ENCODE results near the gene SEC14L6.
"Not testable (repeated sequence)": the region's sequence is repeated elsewhere in the genome, so short reads cannot be mapped to it uniquely, and the experiment has no call there.

The SEC14L6 gene

DNA sequence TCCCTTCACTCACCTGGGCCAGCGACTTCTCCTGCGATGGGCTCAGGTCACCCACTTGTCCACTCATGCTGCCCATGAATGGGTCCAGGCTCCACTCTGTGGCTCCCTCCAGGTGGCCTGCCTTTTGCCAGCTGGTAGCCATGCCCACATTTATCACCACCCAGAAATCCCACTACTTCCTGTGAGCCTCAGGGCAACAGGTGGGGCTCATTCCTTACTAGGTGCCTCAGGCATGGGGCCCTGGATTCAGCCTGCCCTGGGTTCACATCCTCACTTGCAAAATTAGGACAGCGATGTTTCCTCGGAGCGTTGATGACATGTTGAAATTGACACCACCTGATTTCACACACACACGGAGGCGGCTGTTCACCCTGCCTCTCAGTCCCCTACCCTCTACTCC lies at the start of gene SEC14L6:
Gene SEC14L6 (minus strand): TSS at position 126 of the 400 bp plus-strand sequence. CDS start 59 bp downstream, at position 67.
- DNase-seq (ENCODE audit: extremely low read depth, low read depth), result no peak
- H3K4me3 ChIP-seq (replicated peaks; ENCODE audit: low read depth, low read length), result no peak within 1 kb of the TSS
- TF ChIP-seq, protein P1, sequence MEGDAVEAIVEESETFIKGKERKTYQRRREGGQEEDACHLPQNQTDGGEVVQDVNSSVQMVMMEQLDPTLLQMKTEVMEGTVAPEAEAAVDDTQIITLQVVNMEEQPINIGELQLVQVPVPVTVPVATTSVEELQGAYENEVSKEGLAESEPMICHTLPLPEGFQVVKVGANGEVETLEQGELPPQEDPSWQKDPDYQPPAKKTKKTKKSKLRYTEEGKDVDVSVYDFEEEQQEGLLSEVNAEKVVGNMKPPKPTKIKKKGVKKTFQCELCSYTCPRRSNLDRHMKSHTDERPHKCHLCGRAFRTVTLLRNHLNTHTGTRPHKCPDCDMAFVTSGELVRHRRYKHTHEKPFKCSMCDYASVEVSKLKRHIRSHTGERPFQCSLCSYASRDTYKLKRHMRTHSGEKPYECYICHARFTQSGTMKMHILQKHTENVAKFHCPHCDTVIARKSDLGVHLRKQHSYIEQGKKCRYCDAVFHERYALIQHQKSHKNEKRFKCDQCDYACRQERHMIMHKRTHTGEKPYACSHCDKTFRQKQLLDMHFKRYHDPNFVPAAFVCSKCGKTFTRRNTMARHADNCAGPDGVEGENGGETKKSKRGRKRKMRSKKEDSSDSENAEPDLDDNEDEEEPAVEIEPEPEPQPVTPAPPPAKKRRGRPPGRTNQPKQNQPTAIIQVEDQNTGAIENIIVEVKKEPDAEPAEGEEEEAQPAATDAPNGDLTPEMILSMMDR (IDR thresholded peaks at IDR 0.05; ENCODE audit: low read depth, low read length, missing control alignments), result no peak

DNA sequence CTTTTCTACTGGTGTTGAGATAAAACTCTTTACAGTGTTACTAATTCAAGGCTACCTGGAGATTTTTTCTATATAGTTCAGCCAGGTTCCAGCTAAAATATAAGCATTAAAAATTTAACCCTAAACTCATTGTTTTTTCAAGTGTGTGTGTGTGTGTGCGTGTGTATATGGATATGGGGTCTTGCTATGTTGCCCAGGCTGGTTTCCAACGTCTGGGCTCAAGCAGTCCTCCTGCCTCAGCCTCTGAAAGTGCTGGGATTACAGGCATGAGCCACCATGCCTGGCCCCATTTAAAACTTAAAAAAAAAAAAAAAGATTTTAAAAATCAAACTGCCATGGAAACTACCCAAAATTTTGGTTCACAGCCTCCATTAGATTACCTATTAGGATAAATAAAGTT lies 49.7 kb upstream of the SEC14L6 start:
- TF ChIP-seq, protein P1 (IDR thresholded peaks at IDR 0.05; ENCODE audit: low read depth, low read length, missing control alignments), result no peak
- H3K4me3 ChIP-seq (replicated peaks; ENCODE audit: low read depth, low read length), result no peak overlapping the region
- no peak for DNase-seq (ENCODE audit: extremely low read depth, low read depth)

DNA sequence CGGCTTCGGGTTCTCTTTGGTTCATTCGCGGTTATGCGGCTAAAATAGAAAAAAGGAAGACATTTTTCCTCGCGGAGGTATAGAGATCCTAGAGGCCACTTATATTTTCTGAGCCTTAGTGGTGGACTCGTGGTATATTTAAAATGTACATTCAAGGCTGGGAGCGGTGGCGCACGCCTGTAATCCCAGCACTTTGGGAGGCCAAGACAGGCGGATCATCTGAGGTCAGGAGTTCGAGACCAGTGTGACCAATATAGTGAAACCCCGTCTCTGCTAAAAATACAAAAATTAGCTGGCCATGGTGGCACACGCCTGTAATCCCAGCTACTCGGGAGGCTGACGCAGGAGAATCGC lies 45.8 kb upstream of the SEC14L6 start:
- DNase-seq (ENCODE audit: extremely low read depth, low read depth); H3K4me3 ChIP-seq (replicated peaks; ENCODE audit: low read depth, low read length): not testable (repeated sequence)

DNA sequence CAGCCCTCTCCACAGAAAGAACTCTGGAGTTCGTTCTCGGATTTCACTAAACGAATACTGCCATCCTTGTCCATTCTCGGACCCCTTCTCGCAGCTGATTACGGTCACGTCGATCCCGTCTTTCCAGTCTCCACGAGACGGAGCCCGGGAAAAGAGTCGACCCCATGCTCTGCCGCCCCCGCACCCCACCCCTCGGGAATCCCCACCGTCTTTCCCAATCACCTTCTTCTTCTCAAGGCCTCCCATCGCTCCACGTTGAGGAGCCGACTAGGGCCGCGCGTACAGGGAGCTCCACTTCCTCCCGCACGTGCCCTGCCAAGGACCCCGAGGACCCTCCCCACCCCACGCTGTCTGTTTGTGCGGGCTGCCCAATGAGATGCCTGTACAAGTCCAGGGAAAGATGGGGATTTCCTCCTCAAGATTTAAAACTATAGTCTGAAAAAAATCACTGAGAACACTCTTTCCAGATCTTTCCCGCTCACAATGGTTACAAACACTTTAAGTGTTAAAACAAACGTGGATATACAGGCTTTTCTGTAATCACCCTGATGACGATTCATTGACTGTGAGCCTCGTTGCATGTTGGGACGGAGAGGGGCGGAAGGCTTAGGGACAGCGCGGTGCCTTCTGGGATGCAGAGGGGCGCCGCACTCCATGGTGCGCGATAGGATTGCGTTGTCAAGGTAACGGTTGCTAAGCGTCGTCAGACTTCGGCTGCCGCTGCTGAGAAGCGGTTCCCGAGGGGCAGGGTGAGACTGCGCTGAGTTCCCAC lies 45.2 kb upstream of the SEC14L6 start, which contains the start of gene PES1:
Gene PES1 (minus strand): TSS at position 323 of the 772 bp plus-strand sequence. CDS start 77 bp downstream, at position 246.
- peak; percentile 96 for DNase-seq (ENCODE audit: extremely low read depth, low read depth)
- TF ChIP-seq, protein P1 (IDR thresholded peaks at IDR 0.05; ENCODE audit: low read depth, low read length, missing control alignments), result no peak

DNA sequence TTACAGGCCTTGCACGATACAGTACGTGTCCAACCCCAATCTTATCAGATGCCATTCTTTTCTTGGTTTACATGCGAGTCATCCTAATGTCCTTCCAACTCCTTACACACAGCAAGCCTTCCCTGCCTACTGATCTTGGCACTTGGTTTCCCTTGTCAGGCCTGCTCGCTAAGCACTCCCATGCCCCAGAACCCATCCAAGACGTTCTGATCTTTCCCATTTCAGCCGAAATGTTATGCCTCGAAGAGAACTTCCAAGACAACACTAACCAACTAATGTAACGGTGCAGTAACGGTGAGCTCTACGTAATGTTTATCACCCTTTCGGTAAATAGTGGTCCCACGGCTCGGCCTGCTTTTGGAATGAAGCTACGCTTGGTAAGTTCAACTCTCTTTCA lies 44.6 kb upstream of the SEC14L6 start:
- H3K4me3 ChIP-seq (replicated peaks; ENCODE audit: low read depth, low read length), result peak overlapping the region; percentile 98
- DNase-seq (ENCODE audit: extremely low read depth, low read depth), result no peak
- TF ChIP-seq, protein P1 (IDR thresholded peaks at IDR 0.05; ENCODE audit: low read depth, low read length, missing control alignments), result no peak

More for the DNA sequence above, 45.2 kb upstream of the SEC14L6 start, which contains the start of gene PES1:
- peak within 1 kb of the TSS; percentile 98 for H3K4me3 ChIP-seq (replicated peaks; ENCODE audit: low read depth, low read length)

DNA sequence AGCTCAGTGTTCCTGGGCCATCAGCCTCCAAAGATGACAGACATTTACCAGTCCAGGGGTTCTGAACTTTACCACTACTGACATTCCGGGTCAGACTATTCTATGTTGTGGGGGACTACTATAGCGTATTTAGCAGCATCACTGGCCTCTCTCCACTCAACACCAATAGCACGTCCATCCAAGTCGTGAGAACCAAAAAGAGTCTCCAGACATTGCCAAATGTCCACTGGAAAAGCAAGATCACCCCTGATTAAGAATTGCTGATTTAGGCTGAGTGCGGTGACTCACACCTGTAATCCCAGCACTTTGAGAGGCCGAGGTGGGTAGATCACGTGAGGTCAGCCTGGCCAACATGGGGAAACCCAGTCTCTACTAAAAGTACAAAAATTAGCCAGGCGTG lies 39.9 kb upstream of the SEC14L6 start:
- no peak overlapping the region for H3K4me3 ChIP-seq (replicated peaks; ENCODE audit: low read depth, low read length)
- TF ChIP-seq, protein P1 (IDR thresholded peaks at IDR 0.05; ENCODE audit: low read depth, low read length, missing control alignments), result no peak
- DNase-seq (ENCODE audit: extremely low read depth, low read depth), result no peak

DNA sequence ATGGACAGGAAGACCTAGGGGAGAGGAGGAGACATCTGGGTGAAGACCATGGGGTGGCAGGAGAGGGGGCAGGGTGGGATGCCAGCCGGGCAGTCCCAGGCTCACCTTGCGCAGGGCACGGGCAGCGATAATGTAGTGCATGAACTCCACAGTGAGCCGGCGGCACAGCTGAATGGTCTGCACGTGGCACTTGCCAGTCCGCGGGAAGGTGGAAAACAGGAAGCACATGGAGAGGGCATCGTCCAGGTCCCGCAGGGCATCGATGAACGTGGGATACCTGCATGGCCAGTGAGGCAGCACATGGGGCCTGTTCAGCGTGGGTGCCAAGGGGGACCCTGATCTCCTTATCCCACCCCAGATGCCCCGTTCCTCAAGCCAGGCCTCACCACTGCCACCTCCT lies 37.9 kb upstream of the SEC14L6 start:
- DNase-seq (ENCODE audit: extremely low read depth, low read depth), result no peak
- TF ChIP-seq, protein P1 (IDR thresholded peaks at IDR 0.05; ENCODE audit: low read depth, low read length, missing control alignments), result no peak
- H3K4me3 ChIP-seq (replicated peaks; ENCODE audit: low read depth, low read length), result no peak overlapping the region

Measured in HFF-Myc (cell line).